SK-N-SH treated with all-trans-retinoic acid at 6 μM for 48 hours (cell line): ENCODE results near the gene DRC7.

Source experiments
- ATAC-seq: fragments of 200-7000 bp; cut with Tn5 transposase; 3 replicates; pipeline ENCODE4 v1.9.1; 2020; ENCODE audit warnings: mild to moderate bottlenecking, moderate library complexity
- BACH2 ChIP-seq: fragments of 250-450 bp; sonication (Bioruptor Pico); IDR thresholded peaks from 2 replicates; pipeline ENCODE4 v1.9.0; 2021; ENCODE audit warnings: mild to moderate bottlenecking, borderline replicate concordance
- CSDC2 ChIP-seq: fragments of 250-450 bp; sonication (Bioruptor Pico); IDR thresholded peaks from 2 replicates; pipeline ENCODE4 v1.5.0; 2020; ENCODE audit warnings: mild to moderate bottlenecking, moderate library complexity
- ESRRG ChIP-seq: fragments of 250-450 bp; sonication (Bioruptor Pico); IDR thresholded peaks from 2 replicates; pipeline ENCODE4 v1.6.1; 2021; ENCODE audit warnings: mild to moderate bottlenecking
- ISL1 ChIP-seq: fragments of 250-450 bp; sonication (Bioruptor Pico); IDR thresholded peaks from 2 replicates; pipeline ENCODE4 v2.1.2; 2022; ENCODE audit warnings: mild to moderate bottlenecking, moderate library complexity
- OSR1 ChIP-seq: fragments of 250-450 bp; sonication (Bioruptor Pico); IDR thresholded peaks from 2 replicates; pipeline ENCODE4 v1.8.0; 2022; ENCODE audit warnings: moderate library complexity, mild to moderate bottlenecking, inconsistent platforms
- PPARA ChIP-seq: fragments of 250-450 bp; sonication (Bioruptor Pico); IDR thresholded peaks from 2 replicates; pipeline ENCODE4 v1.5.0; 2020; ENCODE audit warnings: mild to moderate bottlenecking, borderline replicate concordance
- RARB ChIP-seq: fragments of 250-450 bp; sonication (Bioruptor Pico); IDR thresholded peaks from 2 replicates; pipeline ENCODE4 v1.8.0; 2021; ENCODE audit warnings: mild to moderate bottlenecking, moderate library complexity
- TOX ChIP-seq: fragments of 250-450 bp; sonication (Bioruptor Pico); IDR thresholded peaks from 2 replicates; pipeline ENCODE4 v1.8.0; 2021; ENCODE audit warnings: mild to moderate bottlenecking, moderate library complexity, borderline replicate concordance
- ZC3H10 ChIP-seq: fragments of 250-450 bp; sonication (Bioruptor Pico); IDR thresholded peaks from 2 replicates; pipeline ENCODE4 v1.5.1; 2021; ENCODE audit warnings: mild to moderate bottlenecking, moderate library complexity
- ZFP3 ChIP-seq: fragments of 250-450 bp; sonication (Bioruptor Pico); IDR thresholded peaks from 2 replicates; pipeline ENCODE4 v1.5.0; 2020; ENCODE audit warnings: mild to moderate bottlenecking, moderate library complexity
- ZFP30 ChIP-seq: fragments of 450-650 bp; formaldehyde crosslinking; IDR thresholded peaks from 2 replicates; pipeline ENCODE4 v1.5.0; 2022; ENCODE audit warnings: mild to moderate bottlenecking, moderate library complexity
- ZNF565 ChIP-seq: fragments of 450-650 bp; formaldehyde crosslinking; conservative IDR thresholded peaks from 2 replicates; pipeline ENCODE4 v1.5.0; 2020; ENCODE audit warnings: low read depth, mild to moderate bottlenecking, moderate library complexity
- ZNF70 ChIP-seq: fragments of 450-650 bp; formaldehyde crosslinking; IDR thresholded peaks from 2 replicates; pipeline ENCODE4 v1.5.0; 2020; ENCODE audit warnings: mild to moderate bottlenecking, moderate library complexity
- ZNF8 ChIP-seq: fragments of 450-650 bp; formaldehyde crosslinking; IDR thresholded peaks from 2 replicates; pipeline ENCODE4 v1.5.0; 2020; ENCODE audit warnings: mild to moderate bottlenecking, moderate library complexity
- TF ChIP-seq, protein P1 (sequence below): fragments of 250-450 bp; sonication (Bioruptor Pico); IDR thresholded peaks from 2 replicates; pipeline ENCODE4 v1.5.1; 2020; ENCODE audit warnings: low read depth, mild to moderate bottlenecking, moderate library complexity
- TF ChIP-seq, protein P2 (sequence below): fragments of 250-450 bp; sonication (Bioruptor Pico); IDR thresholded peaks from 2 replicates; pipeline ENCODE4 v1.5.1; 2021; ENCODE audit warnings: mild to moderate bottlenecking, moderate library complexity
- TF ChIP-seq, protein P3 (sequence below): fragments of 250-450 bp; sonication (Bioruptor Pico); IDR thresholded peaks from 2 replicates; pipeline ENCODE4 v1.5.0; 2020; ENCODE audit warnings: mild to moderate bottlenecking, moderate library complexity
- TF ChIP-seq, protein P4 (sequence below): fragments of 250-450 bp; sonication (Bioruptor Pico); IDR thresholded peaks from 2 replicates; pipeline ENCODE4 v1.8.0; 2021; ENCODE audit warnings: low read depth, mild to moderate bottlenecking, moderate library complexity, borderline replicate concordance
- TF ChIP-seq, protein P5 (sequence below): fragments of 250-450 bp; sonication (Bioruptor Pico); IDR thresholded peaks from 2 replicates; pipeline ENCODE4 v1.8.0; 2020; ENCODE audit warnings: mild to moderate bottlenecking, moderate library complexity, borderline replicate concordance

The DRC7 gene

DNA sequence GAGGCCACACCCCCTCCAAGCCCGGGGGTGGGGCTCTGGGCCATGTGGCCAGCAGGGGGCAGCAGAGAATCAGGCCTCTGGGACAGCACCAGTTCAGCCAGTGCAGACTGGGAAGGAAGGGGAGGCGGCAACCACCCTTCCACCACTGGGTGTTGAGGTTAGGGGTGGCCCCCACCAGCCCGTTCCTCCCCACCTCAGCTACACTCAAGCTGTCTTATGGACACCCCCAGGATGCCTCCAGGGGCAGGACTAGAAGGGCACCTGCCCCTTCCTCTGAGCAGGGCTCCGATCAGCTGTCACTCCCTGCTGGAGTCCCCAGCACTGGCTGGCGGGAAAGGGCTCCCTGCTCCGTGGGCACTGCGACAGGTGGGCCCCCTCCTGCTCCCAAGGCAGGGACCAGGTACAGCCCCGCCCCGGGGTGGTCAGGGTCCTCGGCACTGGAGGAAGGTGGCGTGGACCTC is 62.8 kb downstream of the DRC7 start:
- TF ChIP-seq, protein P1, sequence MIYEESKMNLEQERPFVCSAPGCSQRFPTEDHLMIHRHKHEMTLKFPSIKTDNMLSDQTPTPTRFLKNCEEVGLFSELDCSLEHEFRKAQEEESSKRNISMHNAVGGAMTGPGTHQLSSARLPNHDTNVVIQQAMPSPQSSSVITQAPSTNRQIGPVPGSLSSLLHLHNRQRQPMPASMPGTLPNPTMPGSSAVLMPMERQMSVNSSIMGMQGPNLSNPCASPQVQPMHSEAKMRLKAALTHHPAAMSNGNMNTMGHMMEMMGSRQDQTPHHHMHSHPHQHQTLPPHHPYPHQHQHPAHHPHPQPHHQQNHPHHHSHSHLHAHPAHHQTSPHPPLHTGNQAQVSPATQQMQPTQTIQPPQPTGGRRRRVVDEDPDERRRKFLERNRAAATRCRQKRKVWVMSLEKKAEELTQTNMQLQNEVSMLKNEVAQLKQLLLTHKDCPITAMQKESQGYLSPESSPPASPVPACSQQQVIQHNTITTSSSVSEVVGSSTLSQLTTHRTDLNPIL (CRISPR knock-in tag), result no peak
- TF ChIP-seq ZFP30 (CRISPR knock-in tag) (no peak), ZNF565 (CRISPR knock-in tag) (no peak), ZNF70 (no peak), CSDC2 (CRISPR knock-in tag) (no peak), ZNF8 (no peak), ISL1 (no peak), ZC3H10 (no peak)
- TF ChIP-seq, protein P2, sequence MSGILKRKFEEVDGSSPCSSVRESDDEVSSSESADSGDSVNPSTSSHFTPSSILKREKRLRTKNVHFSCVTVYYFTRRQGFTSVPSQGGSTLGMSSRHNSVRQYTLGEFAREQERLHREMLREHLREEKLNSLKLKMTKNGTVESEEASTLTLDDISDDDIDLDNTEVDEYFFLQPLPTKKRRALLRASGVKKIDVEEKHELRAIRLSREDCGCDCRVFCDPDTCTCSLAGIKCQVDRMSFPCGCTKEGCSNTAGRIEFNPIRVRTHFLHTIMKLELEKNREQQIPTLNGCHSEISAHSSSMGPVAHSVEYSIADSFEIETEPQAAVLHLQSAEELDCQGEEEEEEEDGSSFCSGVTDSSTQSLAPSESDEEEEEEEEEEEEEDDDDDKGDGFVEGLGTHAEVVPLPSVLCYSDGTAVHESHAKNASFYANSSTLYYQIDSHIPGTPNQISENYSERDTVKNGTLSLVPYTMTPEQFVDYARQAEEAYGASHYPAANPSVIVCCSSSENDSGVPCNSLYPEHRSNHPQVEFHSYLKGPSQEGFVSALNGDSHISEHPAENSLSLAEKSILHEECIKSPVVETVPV, result no peak
- TF ChIP-seq, protein P3, sequence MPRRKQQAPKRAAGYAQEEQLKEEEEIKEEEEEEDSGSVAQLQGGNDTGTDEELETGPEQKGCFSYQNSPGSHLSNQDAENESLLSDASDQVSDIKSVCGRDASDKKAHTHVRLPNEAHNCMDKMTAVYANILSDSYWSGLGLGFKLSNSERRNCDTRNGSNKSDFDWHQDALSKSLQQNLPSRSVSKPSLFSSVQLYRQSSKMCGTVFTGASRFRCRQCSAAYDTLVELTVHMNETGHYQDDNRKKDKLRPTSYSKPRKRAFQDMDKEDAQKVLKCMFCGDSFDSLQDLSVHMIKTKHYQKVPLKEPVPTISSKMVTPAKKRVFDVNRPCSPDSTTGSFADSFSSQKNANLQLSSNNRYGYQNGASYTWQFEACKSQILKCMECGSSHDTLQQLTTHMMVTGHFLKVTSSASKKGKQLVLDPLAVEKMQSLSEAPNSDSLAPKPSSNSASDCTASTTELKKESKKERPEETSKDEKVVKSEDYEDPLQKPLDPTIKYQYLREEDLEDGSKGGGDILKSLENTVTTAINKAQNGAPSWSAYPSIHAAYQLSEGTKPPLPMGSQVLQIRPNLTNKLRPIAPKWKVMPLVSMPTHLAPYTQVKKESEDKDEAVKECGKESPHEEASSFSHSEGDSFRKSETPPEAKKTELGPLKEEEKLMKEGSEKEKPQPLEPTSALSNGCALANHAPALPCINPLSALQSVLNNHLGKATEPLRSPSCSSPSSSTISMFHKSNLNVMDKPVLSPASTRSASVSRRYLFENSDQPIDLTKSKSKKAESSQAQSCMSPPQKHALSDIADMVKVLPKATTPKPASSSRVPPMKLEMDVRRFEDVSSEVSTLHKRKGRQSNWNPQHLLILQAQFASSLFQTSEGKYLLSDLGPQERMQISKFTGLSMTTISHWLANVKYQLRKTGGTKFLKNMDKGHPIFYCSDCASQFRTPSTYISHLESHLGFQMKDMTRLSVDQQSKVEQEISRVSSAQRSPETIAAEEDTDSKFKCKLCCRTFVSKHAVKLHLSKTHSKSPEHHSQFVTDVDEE (CRISPR knock-in tag), result no peak
- peak; percentile 95 for ATAC-seq

DNA sequence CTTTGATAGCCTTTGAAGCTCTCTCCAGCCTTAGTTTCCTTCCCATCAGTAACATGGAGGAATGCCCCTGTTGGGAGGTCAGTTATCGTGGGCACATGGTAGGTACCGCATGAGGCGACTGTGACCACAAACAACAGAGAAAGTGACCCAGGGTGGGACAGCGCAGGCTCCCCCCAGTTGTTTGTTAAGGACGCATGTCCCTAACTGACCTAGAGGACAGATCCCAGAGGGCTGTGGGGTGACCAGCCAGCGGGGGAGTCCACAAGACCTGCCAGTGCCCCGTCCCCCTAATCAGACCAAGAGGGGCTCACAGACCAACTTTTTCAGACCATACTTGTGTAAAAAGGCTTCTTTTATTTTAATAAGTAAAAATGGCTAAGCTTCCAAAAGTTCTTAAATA is 63.3 kb downstream of the DRC7 start:
- TF ChIP-seq, protein P3 (CRISPR knock-in tag), result no peak
- TF ChIP-seq TOX (no peak), PPARA (CRISPR knock-in tag) (no peak), ZFP3 (CRISPR knock-in tag) (no peak)
- TF ChIP-seq, protein P2, result no peak
- TF ChIP-seq, protein P4, sequence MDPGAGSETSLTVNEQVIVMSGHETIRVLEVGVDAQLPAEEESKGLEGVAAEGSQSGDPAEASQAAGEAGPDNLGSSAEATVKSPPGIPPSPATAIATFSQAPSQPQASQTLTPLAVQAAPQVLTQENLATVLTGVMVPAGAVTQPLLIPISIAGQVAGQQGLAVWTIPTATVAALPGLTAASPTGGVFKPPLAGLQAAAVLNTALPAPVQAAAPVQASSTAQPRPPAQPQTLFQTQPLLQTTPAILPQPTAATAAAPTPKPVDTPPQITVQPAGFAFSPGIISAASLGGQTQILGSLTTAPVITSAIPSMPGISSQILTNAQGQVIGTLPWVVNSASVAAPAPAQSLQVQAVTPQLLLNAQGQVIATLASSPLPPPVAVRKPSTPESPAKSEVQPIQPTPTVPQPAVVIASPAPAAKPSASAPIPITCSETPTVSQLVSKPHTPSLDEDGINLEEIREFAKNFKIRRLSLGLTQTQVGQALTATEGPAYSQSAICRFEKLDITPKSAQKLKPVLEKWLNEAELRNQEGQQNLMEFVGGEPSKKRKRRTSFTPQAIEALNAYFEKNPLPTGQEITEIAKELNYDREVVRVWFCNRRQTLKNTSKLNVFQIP, result no peak
- TF ChIP-seq, all 23 proteins: peak for 0
- ATAC-seq, result no peak

DNA sequence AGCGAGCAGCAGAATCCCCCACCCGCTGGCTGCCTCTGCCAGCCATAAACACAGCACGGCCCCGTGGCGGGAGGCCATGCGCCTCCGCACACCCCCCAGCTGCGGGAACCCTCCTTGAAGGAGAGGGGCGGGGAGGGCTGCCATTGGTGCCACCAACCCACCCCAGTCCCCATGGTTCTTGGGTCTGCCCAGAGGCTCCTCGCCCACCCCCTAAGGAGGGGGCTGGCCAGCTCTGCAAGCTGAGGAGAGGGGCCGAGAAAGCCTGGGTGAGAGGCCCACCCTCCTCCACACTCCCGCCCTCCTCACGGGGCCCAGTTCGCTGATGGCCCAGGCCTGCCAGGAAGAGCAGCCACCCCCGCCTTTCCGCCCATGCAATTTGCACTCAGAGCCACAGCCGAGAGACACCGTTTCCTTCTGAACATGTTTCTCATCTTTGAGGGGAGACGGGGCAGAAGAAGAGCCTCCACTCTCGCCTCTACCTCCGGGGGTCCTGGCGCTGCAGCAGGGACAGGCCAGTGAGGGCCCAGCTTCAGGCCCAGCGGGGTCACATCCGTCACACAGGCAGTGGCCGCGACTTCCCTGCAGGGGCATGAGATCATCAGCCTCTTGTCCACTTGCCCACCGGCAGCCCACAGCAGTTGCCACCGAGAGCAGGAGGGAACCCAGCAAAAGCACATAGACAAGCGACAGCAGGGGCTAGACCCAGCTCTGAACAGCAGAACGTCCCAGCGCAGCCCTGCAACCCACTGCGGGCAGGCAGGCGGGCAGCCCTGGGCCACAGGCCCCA is 63.9 kb downstream of the DRC7 start:
- no peak for ATAC-seq
- TF ChIP-seq ZNF565 (CRISPR knock-in tag) (no peak), OSR1 (CRISPR knock-in tag) (no peak), BACH2 (no peak), ZNF70 (no peak), TOX (no peak), ISL1 (no peak), PPARA (CRISPR knock-in tag) (no peak), ZFP3 (CRISPR knock-in tag) (no peak), RARB (CRISPR knock-in tag) (no peak), ESRRG (CRISPR knock-in tag) (no peak)
- TF ChIP-seq, protein P2, result no peak
- TF ChIP-seq, protein P5, sequence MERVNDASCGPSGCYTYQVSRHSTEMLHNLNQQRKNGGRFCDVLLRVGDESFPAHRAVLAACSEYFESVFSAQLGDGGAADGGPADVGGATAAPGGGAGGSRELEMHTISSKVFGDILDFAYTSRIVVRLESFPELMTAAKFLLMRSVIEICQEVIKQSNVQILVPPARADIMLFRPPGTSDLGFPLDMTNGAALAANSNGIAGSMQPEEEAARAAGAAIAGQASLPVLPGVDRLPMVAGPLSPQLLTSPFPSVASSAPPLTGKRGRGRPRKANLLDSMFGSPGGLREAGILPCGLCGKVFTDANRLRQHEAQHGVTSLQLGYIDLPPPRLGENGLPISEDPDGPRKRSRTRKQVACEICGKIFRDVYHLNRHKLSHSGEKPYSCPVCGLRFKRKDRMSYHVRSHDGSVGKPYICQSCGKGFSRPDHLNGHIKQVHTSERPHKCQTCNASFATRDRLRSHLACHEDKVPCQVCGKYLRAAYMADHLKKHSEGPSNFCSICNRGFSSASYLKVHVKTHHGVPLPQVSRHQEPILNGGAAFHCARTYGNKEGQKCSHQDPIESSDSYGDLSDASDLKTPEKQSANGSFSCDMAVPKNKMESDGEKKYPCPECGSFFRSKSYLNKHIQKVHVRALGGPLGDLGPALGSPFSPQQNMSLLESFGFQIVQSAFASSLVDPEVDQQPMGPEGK, result no peak
- TF ChIP-seq, protein P1 (CRISPR knock-in tag), result no peak
